HG03135 (cell line): ENCODE measurements around the gene CPEB1.
"Not testable (repeated sequence)": the region's sequence is repeated elsewhere in the genome, so short reads cannot be mapped to it uniquely, and the experiment has no call there.

Experiments
- ATAC-seq: cut with Tn5 transposase; IDR thresholded peaks from one replicate; pipeline ENCODE4 v1.9.1; 2021; ENCODE audit warnings: mild to moderate bottlenecking, moderate library complexity; ENCODE audit not compliant: unreplicated experiment

The CPEB1 gene

GRCh38 chr15:82649226-82649999 is 2.2 kb upstream of the CPEB1 start:
- no peak for ATAC-seq

- ATAC-seq = no peak
Measured at GRCh38 chr15:82648257-82649103, 1.3 kb upstream of the CPEB1 start.

- ATAC-seq = no peak
Measured at GRCh38 chr15:82647835-82648256, 683 bp upstream of the CPEB1 start.

- no peak for ATAC-seq
Measured at GRCh38 chr15:82646250-82647044, 716 bp downstream of the CPEB1 start.

GRCh38 chr15:82644967-82645852 is 2.0 kb downstream of the CPEB1 start:
- not testable (repeated sequence) for ATAC-seq

- no peak for ATAC-seq
Measured at GRCh38 chr15:82643992-82644391, 3.2 kb downstream of the CPEB1 start.

- ATAC-seq = no peak
Measured at GRCh38 chr15:82642656-82643055, 4.5 kb downstream of the CPEB1 start.

GRCh38 chr15:82641129-82641798 is 5.9 kb downstream of the CPEB1 start:
- ATAC-seq = no peak

GRCh38 chr15:82640672-82641071 is 6.5 kb downstream of the CPEB1 start:
- no peak for ATAC-seq

GRCh38 chr15:82635798-82636197 is 11.4 kb downstream of the CPEB1 start:
- ATAC-seq = no peak

GRCh38 chr15:82630033-82630432 is 17.1 kb downstream of the CPEB1 start:
- no peak for ATAC-seq

GRCh38 chr15:82625136-82625535 is 22.0 kb downstream of the CPEB1 start:
- no peak for ATAC-seq

- ATAC-seq = no peak
Measured at GRCh38 chr15:82624438-82624837, 22.7 kb downstream of the CPEB1 start.

- ATAC-seq = no peak
Measured at GRCh38 chr15:82624008-82624407, 23.2 kb downstream of the CPEB1 start.

- ATAC-seq = no peak
Measured at GRCh38 chr15:82621970-82622369, 25.2 kb downstream of the CPEB1 start.

GRCh38 chr15:82613747-82614146 is 33.4 kb downstream of the CPEB1 start:
- ATAC-seq = no peak

- ATAC-seq = no peak
Measured at GRCh38 chr15:82611348-82611747, 35.8 kb downstream of the CPEB1 start.

- ATAC-seq = no peak
Measured at GRCh38 chr15:82602195-82602594, 45.0 kb downstream of the CPEB1 start.

GRCh38 chr15:82599862-82600261 is 47.3 kb downstream of the CPEB1 start:
- no peak for ATAC-seq

- no peak for ATAC-seq
Measured at GRCh38 chr15:82597815-82598214, 49.3 kb downstream of the CPEB1 start.
